Lung microvascular endothelial cell (primary cell): ENCODE measurements around the gene GBGT1. TPM values are rescaled to one million over a fixed set of nuclear protein-coding genes. Genes with fewer than 3 reads are reported as not detected.
"Not testable (repeated sequence)": the region's sequence is repeated elsewhere in the genome, so short reads cannot be mapped to it uniquely, and the experiment has no call there.

Experiments used
- DNase-seq, 2 donors: peaks; one replicate each; pipeline versions ENCODE4 v3.0.0 to v3.0.0-alpha.2; 2010; ENCODE audit warnings: low read depth in 2 of 2
- total RNA-seq: library from RNA; depleted of rRNA; stranded (reverse); fragments of >200 nt; gene quantifications from 2 replicates; pipeline ENCODE4 v1.2.1, GENCODE V29; 2014

The GBGT1 gene
- total RNA-seq, 1 donor from 2014 or later: 27.8 TPM

DNA sequence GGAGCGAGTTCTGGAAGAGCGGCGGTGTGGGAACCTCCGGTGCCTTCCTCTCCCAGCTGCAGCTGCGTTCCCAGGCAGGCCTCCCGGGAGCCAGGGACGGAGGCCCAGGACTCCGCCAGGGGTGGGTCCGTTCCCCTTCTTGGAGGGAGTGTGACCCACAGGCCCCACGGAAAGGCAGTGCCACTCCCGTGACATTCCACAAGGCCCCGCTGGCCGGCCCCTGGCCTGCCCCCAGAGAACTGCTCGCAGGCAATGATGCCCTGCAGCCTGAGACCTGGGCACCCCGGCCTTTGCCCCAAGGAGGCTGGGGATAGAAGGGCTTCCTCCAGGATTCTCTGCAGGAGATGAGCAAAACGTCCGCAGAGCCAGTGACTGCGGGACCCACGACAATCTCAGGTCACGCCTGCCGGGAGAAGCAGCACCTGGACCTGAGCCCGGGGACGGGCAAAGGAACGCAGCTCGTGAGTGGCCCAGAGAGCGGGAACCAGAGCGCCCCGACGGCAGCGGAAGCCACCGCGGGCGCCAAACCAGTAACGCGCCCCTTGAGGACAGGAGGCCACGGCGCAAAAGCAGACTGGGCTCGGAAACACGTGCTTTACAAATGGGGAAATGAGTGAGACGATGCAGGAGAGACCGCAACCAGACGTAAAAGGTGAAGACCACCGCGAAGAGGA lies 36.1 kb upstream of the GBGT1 start:
- DNase-seq: no peak

DNA sequence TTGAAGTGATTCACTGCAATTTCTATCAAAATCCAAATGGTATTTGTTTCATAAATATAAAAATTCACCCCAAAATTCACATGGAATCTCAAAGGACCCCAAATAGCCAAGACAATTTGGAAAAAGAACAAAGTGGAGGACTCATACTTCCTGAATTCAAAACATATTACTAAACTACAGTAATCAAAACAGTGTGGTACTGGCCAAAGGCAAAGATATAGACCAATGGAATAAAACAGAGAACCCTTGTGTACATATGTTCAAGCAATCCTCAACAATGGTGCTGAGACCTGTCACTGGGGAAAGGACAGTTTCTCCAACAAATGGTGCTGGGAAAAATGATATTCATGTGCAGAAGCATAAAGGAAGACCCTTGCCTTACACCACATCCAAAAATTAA lies 31.3 kb upstream of the GBGT1 start:
- DNase-seq: no peak

DNA sequence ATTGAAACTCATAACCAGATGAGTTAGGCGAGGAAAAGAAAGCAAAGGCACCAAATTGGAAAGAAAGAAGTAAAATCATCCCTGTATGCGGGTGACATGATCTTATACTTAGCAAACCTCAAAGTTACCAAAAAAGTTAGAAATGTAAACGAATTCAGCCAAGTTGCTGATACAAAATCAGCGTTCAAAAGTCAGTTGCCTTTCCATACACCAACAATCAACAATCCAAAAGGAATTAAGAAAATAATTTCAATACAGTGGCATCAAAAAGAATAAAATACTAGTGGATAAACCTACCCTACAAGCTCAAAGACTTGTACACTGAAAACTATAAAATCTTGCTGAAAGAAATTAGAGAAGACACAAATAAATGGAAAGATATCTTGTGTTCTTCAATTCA lies 30.9 kb upstream of the GBGT1 start:
- DNase-seq: no peak

DNA sequence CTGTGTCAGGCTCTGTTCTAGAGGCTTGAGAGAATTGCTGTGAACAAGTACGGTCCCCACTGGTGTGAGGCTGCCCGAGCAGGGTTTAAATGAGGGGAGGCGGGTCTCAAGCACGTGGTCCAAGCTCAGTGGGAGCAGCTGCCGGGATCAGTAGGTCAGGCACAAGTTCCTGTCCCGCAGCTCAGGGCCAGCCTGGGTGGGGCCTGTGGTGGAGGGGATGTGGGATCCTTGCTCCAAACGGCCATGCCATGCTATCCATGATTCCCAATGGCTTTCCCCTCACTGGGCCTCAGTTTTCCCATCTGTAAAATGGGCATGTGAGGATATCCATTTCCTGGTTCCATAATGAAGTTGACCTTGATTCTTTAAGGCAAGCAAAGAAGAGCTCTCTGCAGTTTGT lies 28.3 kb upstream of the GBGT1 start:
- DNase-seq: no peak

DNA sequence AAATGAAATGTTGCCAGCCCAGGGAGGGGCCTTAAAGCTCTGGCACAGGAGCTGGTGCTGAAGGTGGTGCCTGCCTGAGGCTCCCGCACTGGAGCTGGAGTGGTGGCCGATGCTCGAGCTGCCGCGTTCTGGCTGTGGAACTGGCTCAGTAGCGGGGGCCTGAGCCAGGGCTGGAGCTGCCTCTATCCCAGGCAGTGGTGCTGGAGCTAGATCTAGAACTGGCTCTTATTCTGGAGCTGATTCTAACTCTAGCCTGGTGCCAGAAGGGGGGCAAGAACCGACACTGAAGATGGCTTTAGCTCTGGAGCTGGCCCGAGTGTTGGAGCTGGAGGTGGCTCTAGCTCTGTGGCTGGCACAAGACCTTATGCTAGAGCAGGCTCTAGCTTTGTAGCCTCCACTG lies 26.1 kb upstream of the GBGT1 start:
- DNase-seq: no peak

DNA sequence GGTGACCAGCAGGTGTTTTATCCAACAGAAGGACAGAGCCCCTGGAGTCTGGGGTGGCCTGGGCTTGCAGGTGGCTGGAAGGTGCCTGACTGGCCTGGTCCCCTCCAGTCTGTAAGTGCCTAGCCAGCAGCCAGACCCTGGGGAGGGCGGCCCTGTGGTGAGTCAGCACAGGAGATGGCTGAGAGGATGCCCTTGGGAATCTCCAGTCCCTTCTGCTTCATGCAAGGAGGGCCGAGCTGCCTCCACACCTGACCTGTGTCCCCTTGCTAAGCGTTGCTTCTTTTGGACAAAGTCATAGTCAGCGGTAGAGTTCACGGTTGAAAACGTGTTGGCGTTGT lies 25.1 kb upstream of the GBGT1 start:
- DNase-seq: no peak

DNA sequence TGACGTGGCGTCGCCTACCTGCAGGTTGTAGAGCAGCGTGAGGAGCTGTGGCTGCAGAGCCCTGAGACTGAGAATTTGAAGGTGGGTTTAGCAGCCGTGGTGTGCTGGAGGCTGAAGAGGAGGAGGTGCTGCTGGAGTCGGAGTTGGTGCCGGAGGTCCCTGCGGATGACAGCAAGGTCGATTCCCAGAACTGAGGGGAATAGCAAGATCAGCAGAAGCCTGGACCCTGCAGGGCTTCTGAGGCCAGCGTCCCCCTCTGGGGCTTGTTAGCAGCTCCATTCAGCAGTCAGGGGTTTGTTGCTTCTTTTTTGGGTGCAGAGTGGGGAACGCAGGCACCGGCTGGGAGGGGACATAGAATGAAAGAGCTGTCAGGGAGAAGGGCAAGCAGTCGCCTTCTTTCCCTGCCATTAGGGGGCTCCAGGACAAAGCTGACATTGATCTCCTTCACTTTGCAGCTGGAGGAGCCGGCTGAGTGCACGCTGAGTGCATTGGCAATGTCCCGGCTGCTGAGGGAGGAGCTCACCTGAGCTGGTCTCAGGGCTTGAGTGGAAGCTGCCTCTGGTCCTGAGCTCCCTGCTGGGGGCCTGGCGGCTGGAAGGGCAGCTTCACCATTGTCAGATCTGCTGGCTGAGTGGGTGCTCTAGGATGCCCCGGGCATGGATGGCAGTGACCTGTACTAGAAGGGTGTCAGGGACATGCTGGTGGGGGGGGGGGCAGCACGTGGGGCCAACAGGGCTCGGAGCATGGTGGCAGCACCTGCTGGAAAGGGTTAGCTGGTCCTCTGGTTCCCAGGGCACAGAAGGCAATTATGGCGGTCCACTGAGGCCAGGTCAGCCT lies 24.5 kb upstream of the GBGT1 start:
- DNase-seq: peak; percentile 15 to 25

DNA sequence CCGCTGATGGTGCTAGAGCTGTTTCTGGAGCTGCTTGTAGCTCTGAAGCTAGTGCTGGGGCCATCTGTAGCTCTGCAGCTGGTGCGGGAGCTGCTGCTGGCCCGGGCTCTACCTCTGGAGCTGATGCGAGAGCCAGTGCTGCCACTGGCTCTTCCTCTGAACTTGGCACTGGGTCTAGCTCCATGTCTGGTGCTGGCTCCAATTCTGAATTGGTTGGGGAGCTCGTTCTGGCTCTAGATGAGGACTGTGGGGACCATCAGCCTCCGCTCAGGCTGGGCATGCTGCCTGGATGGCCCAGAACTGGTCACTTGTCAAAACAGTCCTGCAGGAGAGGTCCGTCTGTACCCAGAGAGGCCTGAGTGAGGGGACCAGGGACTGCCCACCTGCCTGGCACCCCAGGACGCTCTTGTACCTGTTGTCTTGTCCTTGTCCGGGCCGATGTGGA lies 23.9 kb upstream of the GBGT1 start:
- DNase-seq: no peak

DNA sequence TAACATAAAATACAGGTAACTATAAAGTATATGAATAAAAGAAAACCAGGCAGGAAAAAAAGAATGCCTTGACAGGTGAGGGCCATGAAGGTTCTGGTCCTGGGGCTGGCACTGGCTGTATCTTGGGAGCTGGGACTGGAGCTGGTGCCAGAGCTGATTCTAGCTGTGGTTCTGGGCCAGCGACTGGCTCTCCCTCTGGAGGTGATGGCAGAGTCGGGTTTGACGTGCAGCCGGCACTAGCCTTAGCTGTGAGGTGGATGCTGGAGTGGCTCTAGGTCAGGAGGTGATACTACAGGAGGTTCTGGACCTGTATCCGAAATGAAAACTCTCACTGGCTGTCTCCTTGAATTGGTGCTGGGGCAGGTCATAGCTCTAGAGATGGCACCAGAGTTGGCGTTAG lies 23.0 kb upstream of the GBGT1 start:
- DNase-seq: no peak

DNA sequence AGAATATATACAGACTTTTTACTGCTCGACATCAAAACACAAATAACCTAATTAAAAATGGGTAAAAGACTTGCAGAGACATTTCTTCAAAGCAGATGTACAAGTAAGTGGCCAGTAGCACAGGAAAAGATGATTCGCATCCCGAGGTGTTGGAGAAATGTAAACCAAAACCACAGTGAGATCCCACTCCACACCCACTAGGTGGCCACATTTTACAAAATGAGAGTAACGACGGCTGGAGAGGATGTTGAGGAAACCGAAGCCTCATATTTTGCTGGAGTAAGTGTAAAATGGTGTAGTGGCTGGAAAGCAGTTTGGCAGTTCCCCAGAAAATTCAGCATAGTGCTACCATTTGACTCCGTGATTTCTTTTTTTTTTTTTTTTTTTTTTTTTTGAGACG lies 21.3 kb upstream of the GBGT1 start:
- peak; percentile 74 to 90 for DNase-seq

DNA sequence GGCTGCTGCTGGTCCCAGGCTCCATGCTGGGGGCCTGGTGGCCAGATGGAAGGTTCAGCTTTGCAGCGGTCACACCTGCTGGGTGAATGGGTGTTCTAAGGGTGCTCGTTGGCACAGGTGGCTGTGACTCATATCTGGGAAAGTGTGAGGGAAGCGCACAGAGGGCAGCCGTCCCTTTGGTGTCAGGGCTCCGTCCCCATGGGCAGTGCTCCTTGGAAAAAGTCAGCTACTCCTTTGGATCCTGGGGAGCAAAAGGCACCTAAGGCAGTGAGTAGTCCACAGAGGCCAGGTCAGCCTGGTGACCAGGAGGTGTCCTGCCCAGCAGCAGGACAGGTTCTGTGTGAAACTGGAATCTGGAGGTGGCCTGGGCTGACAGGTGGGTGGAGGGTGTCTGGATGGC lies 18.4 kb upstream of the GBGT1 start:
- DNase-seq: no peak

DNA sequence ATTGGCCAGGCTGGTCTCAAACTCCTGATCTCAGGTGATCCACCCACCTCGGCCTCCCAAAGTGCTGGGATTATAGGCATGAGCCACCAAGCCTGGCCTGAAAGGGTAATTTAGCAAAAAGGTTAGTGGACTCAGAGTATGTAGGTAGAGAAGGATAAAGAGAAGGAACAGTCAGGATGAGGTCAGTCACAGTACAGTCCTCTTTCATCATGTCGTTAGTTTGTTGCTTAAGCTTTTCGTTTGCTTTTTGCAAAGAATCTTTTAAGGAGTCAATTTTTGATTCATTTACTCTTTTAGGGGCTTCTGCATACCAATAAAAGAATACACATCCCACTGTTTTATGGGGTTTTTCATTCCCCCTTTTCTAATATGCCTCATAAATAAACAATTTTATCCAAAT lies 17.8 kb upstream of the GBGT1 start:
- DNase-seq: no peak

DNA sequence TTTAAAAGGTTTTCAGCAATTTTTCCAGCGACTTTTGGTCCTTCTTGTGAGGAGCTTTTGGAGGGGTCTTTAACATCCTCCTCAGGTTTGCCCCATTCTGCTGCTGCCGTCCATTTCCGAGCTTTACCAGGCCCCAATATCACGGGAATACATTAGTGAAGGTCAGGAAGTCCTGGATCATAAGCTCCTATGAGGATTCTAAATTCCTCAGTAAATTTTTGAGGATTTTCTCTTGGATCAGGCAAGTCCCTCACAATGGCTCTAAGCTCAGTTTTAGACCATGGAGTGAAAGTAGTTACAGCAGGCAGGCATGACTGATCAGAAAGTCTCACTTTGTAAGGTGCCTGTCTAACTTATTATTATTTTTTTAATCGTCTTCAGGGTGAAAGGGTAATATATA lies 17.2 kb upstream of the GBGT1 start:
- DNase-seq: no peak

DNA sequence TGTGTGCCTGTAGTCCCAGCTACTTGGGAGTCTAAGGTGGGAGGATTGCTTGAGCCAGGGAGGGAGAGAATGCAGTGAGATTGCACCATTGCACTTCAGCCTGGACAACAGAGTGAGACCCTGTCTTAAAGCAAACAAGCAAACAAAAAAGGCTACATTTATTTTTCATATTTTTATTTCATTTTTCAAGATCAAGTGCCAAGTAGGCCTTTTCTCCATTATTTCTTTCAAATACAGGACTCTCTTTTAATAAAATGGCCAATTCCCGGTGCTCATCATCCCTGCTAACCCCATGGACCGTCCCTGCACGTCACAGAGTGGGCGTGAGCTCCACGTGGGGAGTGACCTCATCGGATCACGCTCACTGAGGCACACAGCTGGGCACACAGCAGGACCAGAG lies 9.3 kb upstream of the GBGT1 start:
- DNase-seq: no peak

DNA sequence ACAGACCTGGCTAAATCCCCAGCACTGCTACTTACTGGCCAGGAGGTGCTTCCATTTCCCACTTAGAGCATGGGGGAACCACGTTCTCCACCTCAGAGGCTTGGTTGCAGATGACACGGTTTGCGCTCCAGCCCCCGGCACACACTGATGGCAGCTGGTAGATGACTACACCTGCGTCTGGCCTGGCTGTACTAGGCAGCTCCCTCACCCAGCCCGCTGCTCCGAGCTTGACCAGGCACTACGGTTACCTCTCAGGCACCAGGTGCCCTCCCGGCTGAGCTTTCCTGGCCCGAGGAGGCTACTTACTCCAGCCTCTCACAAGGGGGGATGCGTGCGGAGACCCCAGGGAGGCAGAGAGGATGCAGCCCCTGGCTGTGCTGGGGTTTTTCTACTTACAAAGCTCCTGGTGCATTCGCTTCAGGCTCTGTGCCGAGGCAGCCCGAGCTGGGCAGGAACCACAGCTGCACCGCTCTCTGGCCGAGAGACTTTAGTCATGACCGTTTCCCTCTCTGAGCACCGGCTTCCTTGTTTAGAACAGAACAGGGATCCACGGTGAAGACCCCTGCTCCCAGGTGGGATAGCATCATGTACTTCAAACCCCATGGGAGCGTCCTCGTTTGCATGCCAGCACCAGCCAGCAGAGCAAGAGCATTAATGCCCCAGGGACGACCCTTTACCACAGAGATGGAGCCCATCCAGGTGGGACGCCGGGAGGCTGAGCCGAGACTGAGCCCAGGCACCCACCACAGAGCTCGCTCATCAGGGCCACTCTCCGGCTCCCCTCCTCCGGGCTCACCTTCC lies 7.6 kb upstream of the GBGT1 start:
- DNase-seq: no peak

DNA sequence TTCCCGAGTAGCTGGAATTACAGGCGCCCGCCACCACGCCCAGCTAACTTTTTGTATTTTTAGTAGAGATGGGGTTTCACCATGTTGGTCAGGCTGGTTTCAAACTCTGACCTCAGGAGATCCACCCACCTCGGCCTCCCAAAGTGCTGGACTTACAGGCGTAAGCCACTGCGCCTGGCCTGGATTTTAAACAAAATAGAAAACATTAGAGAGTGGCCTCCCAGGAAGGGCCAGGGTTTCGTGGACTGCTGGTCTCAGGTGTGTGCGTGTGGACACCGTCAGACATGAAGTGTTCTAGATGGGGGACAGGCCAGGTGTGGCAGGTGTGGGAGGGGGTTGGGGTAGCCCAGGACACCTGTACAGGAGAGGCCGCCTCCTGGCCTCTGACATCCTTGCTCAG lies 7.0 kb upstream of the GBGT1 start:
- DNase-seq: no peak

DNA sequence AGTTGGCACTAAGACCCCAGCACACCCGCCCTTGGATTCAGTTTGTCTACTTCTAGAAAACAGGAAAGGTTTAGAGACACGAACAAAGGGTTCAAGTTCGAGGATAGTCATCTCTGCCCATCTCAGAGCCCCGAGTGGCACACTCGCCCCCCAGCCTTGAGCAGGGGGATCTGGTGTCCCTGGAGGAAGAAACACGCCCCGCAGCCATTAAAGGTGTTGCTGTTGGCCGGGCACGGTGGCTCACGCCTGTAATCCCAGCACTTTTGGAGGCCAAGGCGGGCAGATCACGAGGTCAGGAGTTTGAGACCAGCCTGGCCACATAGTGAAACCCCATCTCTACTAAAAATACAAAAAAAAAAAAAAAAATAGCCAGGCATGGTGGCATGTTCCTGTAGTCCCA lies 6.0 kb upstream of the GBGT1 start:
- DNase-seq: not testable (repeated sequence)

DNA sequence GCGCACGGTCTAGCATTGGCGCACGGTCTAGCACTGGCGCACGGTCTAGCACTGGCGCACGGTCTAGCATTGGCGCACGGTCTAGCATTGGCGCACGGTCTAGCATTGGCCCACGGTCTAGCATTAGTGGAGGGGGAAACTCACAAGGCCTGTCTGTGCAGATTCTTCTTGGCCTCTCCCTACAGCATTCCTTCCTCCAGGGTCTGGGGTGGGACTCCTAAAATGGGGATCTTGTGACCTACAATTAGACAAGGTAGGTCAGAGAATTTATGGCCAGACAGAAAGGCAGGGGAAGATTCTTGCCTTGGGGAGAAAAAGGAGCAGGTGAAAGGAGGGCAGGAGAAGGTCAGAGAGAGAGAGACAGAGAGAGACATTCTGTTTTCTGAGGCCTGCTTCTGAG lies 5.4 kb upstream of the GBGT1 start:
- no peak for DNase-seq

DNA sequence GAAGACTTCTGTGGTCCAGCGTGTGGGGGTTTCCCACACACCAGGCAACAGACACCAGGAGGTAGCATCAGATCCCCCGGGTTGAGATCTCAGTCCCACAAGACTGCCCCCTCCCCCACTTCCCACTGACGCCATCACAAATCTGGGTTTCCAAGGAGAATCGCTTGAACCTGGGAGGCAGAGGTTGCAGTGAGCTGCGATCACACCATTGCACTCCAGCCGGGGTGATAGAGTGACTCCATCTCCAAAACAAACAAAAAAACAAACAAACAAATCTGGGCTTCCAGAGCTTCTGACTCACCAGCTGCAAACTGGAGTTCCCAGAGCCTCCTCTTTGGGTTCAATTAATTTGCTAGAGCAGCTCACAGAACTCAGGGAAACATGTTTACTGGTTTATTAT lies 4.7 kb upstream of the GBGT1 start:
- no peak for DNase-seq

DNA sequence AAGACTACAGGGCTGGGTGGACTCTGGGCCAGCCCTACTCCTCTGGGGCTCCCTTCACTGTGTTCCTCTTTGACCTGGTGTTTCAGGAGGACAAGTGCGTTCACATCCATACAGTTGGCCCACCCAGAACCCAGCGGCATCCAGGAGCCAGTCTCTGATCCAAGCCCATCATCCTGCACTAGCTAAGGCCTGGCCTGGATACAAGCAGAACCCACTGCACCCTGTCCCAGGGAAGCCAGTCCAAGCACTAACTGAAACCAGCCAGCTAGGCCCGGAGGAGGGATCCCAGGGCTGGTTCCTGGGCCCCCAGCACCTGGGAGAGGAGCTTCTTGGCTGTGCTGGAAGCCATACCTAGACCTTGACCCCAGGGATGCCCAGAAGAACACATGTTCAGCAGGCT lies 4.1 kb upstream of the GBGT1 start:
- no peak for DNase-seq

DNA sequence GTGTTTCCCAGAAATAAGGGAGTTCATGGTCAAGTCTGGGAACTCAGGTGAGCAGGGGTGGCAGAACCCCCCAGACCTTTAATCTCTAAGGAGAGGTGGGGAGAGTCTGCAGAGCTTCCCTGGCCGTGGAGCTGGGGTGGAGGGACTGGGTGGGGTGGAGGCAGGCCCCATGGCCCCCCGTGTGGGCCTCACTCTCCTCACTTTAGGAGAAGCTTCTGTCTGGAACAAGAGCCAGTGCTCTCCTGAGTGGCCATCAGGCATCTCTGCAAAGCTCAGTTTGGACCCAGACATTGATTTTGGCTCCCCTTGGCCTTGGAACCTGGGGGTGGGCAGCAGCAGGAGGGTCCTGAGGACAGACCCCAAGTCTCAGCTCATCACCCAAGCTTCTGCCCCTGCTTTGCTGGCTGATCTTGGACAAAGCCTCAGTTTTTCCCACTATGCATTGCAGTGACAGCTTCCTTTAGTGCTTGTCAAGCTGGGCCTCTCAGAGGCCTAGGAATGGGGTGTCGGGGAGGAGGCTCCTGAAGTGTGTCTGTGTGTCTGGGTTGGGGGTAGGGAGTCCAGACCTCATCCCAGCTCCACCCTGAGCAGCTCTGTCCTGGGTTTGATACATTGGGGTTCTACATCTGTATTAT lies 3.5 kb upstream of the GBGT1 start:
- DNase-seq: no peak

DNA sequence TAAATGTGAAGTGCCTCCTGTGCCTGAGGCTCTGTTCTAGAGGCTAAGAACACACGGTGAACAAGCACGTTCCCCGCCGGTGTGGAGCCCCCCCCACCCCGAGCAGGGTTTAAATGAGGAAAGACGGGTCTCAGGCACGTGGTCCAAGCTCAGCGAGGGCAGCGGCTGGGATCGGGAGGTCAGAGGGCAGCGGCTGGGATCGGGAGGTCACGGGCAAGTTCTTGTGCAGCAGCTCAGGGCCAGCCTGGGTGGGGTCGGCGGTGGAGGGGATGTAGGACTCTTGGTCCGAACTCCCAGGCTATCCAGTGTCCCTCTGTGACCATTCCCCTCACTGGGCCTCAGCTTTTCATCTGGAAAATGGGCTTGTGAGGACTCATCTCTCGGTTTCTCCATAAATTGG lies 2.7 kb upstream of the GBGT1 start:
- no peak for DNase-seq
